H54 (cell line): ENCODE data around the gene ARHGAP15.

Source experiments
- DNase-seq: peaks from one replicate; pipeline ENCODE4 v3.0.0; 2011; ENCODE audit warnings: low spot score, mixed read lengths; ENCODE audit not compliant: insufficient read length
- FAIRE-seq: peaks from 3 replicates; lab custom pipeline; 2011; peaks lifted over from hg19 to GRCh38; lab: Jason Lieb, UNC
- POLR2A ChIP-seq: IDR thresholded peaks from 2 replicates; pipeline ENCODE4 v1.6.1; 2011; ENCODE audit warnings: low read depth, mild to moderate bottlenecking, low read length

Gene ARHGAP15

GRCh38 chr2:143572421-143572820 is 443.2 kb downstream of the ARHGAP15 start:
- FAIRE-seq (no peak), DNase-seq (no peak)
- TF ChIP-seq POLR2A: no peak

- no peak for TF ChIP-seq POLR2A
- no peak for DNase-seq
- no peak for FAIRE-seq
These were observed 444.9 kb downstream of the ARHGAP15 start for GRCh38 chr2:143574069-143574468.

GRCh38 chr2:143575340-143575739 is 446.1 kb downstream of the ARHGAP15 start:
- DNase-seq: no peak
- FAIRE-seq: no peak
- TF ChIP-seq POLR2A: no peak

- DNase-seq (no peak), FAIRE-seq (no peak)
- no peak for TF ChIP-seq POLR2A
These were observed 448.3 kb downstream of the ARHGAP15 start for GRCh38 chr2:143577489-143577888.

- TF ChIP-seq POLR2A: no peak
- no peak for DNase-seq
- FAIRE-seq: no peak
These were observed 450.2 kb downstream of the ARHGAP15 start for GRCh38 chr2:143579456-143579855.

- no peak for TF ChIP-seq POLR2A
- no peak for DNase-seq
- FAIRE-seq: no peak
These were observed 451.9 kb downstream of the ARHGAP15 start for GRCh38 chr2:143581134-143581533.

- FAIRE-seq (peak; percentile 41), DNase-seq (no peak)
- no peak for TF ChIP-seq POLR2A
These were observed 453.0 kb downstream of the ARHGAP15 start for GRCh38 chr2:143582046-143582747.

- TF ChIP-seq POLR2A: no peak
- FAIRE-seq: no peak
- DNase-seq: no peak
These were observed 455.7 kb downstream of the ARHGAP15 start for GRCh38 chr2:143584936-143585335.

- TF ChIP-seq POLR2A: no peak
- no peak for FAIRE-seq
- no peak for DNase-seq
These were observed 456.9 kb downstream of the ARHGAP15 start for GRCh38 chr2:143586119-143586518.

GRCh38 chr2:143588746-143589145 is 459.5 kb downstream of the ARHGAP15 start:
- DNase-seq (no peak), FAIRE-seq (no peak)
- no peak for TF ChIP-seq POLR2A

GRCh38 chr2:143594161-143594560 is 464.9 kb downstream of the ARHGAP15 start:
- DNase-seq: no peak
- no peak for FAIRE-seq
- no peak for TF ChIP-seq POLR2A

- DNase-seq (no peak), FAIRE-seq (no peak)
- TF ChIP-seq POLR2A: no peak
These were observed 465.5 kb downstream of the ARHGAP15 start for GRCh38 chr2:143594745-143595144.

- DNase-seq (no peak), FAIRE-seq (no peak)
- TF ChIP-seq POLR2A: no peak
These were observed 470.9 kb downstream of the ARHGAP15 start for GRCh38 chr2:143600116-143600515.

GRCh38 chr2:143601828-143602227 is 472.6 kb downstream of the ARHGAP15 start:
- FAIRE-seq (no peak), DNase-seq (no peak)
- TF ChIP-seq POLR2A: no peak

- DNase-seq: no peak
- FAIRE-seq: no peak
- no peak for TF ChIP-seq POLR2A
These were observed 473.9 kb downstream of the ARHGAP15 start for GRCh38 chr2:143603035-143603655.
